ENCODE data around the gene POU3F3.

DNA sequence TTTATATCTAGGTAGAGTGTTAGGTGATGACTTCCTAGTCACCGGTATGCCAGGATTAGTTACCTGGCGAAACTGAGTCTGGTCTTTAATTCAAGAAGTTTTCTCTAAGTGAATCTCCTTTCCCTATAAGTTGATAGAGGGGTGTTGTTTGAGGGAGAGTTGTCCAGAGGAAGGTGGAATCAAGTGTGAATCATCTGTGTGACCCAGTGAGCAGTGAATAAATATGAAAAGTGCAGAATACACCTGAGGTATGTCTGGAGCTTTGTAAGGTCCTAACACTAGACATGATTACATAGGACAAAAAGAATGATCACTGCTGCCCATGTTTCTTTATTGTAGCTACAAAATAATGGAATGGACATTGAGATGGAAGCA is 11.2 kb downstream of the POU3F3 start:
- TF ChIP-seq POLR2AphosphoS5 (IDR thresholded peaks at IDR 0.05; ENCODE audit: borderline replicate concordance, low read depth, low read length) (no peak), EZH2 (IDR thresholded peaks at IDR 0.05) (no peak), FOXP2 (optimal IDR thresholded peaks at IDR 0.05; ENCODE audit: control extremely low read depth, extremely low read length, insufficient read depth) (no peak)

All from SK-N-MC (cell line).